Astrocyte (in vitro differentiated cells and primary cell): Measurements from ENCODE around the gene ELMOD3. TPM values are rescaled to one million over a fixed set of nuclear protein-coding genes. Genes with fewer than 3 reads are reported as not detected.

Experiments
- DNase-seq: peaks from one replicate; pipeline ENCODE4 v3.0.0-alpha.2; 2010; ENCODE audit warnings: low read depth
- FAIRE-seq: peaks from 2 replicates; lab custom pipeline; 2011; peaks lifted over from hg19 to GRCh38; lab: Jason Lieb, UNC
- H2AFZ ChIP-seq: 2 replicates; pipeline ENCODE4 v1.6.0; 2012; ENCODE audit warnings: low read depth, low read length, inconsistent platforms
- H3K27ac ChIP-seq: 2 replicates; pipeline ENCODE4 v1.5.1; 2011; ENCODE audit warnings: low read depth, low read length, inconsistent platforms
- H3K27me3 ChIP-seq: 2 replicates; pipeline ENCODE4 v1.6.0; 2011; ENCODE audit warnings: low read length, inconsistent platforms; ENCODE audit not compliant: insufficient read depth
- H3K36me3 ChIP-seq: 2 replicates; pipeline ENCODE4 v1.5.1; 2011; ENCODE audit warnings: low read length, inconsistent platforms; ENCODE audit not compliant: insufficient read depth
- H3K4me1 ChIP-seq: 2 replicates; pipeline ENCODE4 v1.5.1; 2011; ENCODE audit warnings: low read length, inconsistent platforms; ENCODE audit not compliant: insufficient read depth
- H3K4me2 ChIP-seq: 2 replicates; pipeline ENCODE4 v1.6.0; 2012; ENCODE audit warnings: low read length, inconsistent platforms
- H3K4me3 ChIP-seq: 2 replicates; pipeline ENCODE4 v1.5.1; 2011; ENCODE audit warnings: low read depth, mild to moderate bottlenecking, low read length, inconsistent platforms; ENCODE audit not compliant: insufficient read depth
- H3K79me2 ChIP-seq: 2 replicates; pipeline ENCODE4 v1.6.0; 2012; ENCODE audit warnings: mild to moderate bottlenecking, low read length, inconsistent platforms; ENCODE audit not compliant: insufficient read depth
- H3K9ac ChIP-seq: 2 replicates; pipeline ENCODE4 v1.6.0; 2012; ENCODE audit warnings: mild to moderate bottlenecking, low read length, inconsistent platforms
- H3K9me3 ChIP-seq: 2 replicates; pipeline ENCODE4 v1.5.1; 2012; ENCODE audit warnings: low read depth, mild to moderate bottlenecking, low read length, inconsistent platforms; ENCODE audit not compliant: insufficient read depth
- H4K20me1 ChIP-seq: 2 replicates; pipeline ENCODE4 v1.6.0; 2012; ENCODE audit warnings: low read length, inconsistent platforms; ENCODE audit not compliant: insufficient read depth
- H3K27ac Mint-ChIP-seq: one replicate; pipeline ENCODE4 v1.8.0; 2021; ENCODE audit warnings: mild to moderate bottlenecking, mixed read lengths; ENCODE audit not compliant: unreplicated experiment
- H3K27me3 Mint-ChIP-seq: one replicate; pipeline ENCODE4 v1.8.0; 2021; ENCODE audit warnings: low read depth, mixed read lengths; ENCODE audit not compliant: unreplicated experiment
- H3K36me3 Mint-ChIP-seq: one replicate; pipeline ENCODE4 v1.8.0; 2021; ENCODE audit warnings: low read depth, mixed read lengths; ENCODE audit not compliant: unreplicated experiment
- H3K4me1 Mint-ChIP-seq: one replicate; pipeline ENCODE4 v1.8.0; 2021; ENCODE audit warnings: low read depth, mixed read lengths; ENCODE audit not compliant: unreplicated experiment
- H3K4me3 Mint-ChIP-seq: one replicate; pipeline ENCODE4 v1.8.0; 2021; ENCODE audit warnings: mild to moderate bottlenecking, moderate library complexity, mixed read lengths; ENCODE audit not compliant: unreplicated experiment
- H3K9me3 Mint-ChIP-seq: one replicate; pipeline ENCODE4 v1.8.0; 2021; ENCODE audit warnings: mild to moderate bottlenecking, mixed read lengths; ENCODE audit not compliant: unreplicated experiment
- CTCF ChIP-seq: IDR thresholded peaks from 2 replicates; pipeline ENCODE4 v1.5.1; 2011; ENCODE audit warnings: low read depth, mild to moderate bottlenecking, inconsistent platforms, low read length, moderate library complexity; ENCODE audit not compliant: insufficient read depth
- EZH2 ChIP-seq: IDR thresholded peaks from 2 replicates; pipeline ENCODE4 v1.6.1; 2012; ENCODE audit warnings: mild to moderate bottlenecking, low read length, inconsistent platforms; ENCODE audit not compliant: insufficient read depth
- total RNA-seq: library from RNA; stranded (reverse); gene quantifications from 2 replicates; pipeline ENCODE4 v1.2.1, GENCODE V29; 2021

Gene ELMOD3
- total RNA-seq, 1 donor from 2014 or later: 11.7 TPM

- Mint-ChIP-seq H3K4me3 (no peak overlapping the region), H3K27ac (no peak overlapping the region), H3K4me1 (no peaks in the 10 kb centered on the region), H3K27me3 (no peaks in the 10 kb centered on the region), H3K9me3 (peaks cover 1% of the 10 kb centered on the region), H3K36me3 (peaks cover 25% of the 10 kb centered on the region)
- Histone ChIP-seq H3K9ac (no peak overlapping the region), H3K9me3 (no peaks in the 10 kb centered on the region), H3K27me3 (no peaks in the 10 kb centered on the region), H3K79me2 (no peaks in the 10 kb centered on the region), H3K4me3 (no peak overlapping the region), H3K4me2 (no peak overlapping the region), H4K20me1 (no peaks in the 10 kb centered on the region), H3K4me1 (no peaks in the 10 kb centered on the region), H3K36me3 (peaks cover 3% of the 10 kb centered on the region), H2AFZ (no peak overlapping the region), H3K27ac (no peak overlapping the region)
- DNase-seq (no peak), FAIRE-seq (no peak)
- TF ChIP-seq EZH2 (no peak), CTCF (no peak)
Observed at GRCh38 chr2:85367180-85367579, 12.6 kb downstream of the ELMOD3 start.

GRCh38 chr2:85368921-85369320 lies 14.4 kb downstream of the ELMOD3 start:
- Mint-ChIP-seq H3K4me1 (no peaks in the 10 kb centered on the region), H3K4me3 (no peak overlapping the region), H3K36me3 (peaks cover 23% of the 10 kb centered on the region), H3K9me3 (peaks cover 2% of the 10 kb centered on the region), H3K27me3 (no peaks in the 10 kb centered on the region), H3K27ac (no peak overlapping the region)
- DNase-seq: no peak
- no peaks in the 10 kb centered on the region for H3K9me3 ChIP-seq
- H3K4me3 ChIP-seq: no peak overlapping the region
- no peaks in the 10 kb centered on the region for H4K20me1 ChIP-seq
- no peaks in the 10 kb centered on the region for H3K36me3 ChIP-seq
- no peaks in the 10 kb centered on the region for H3K4me1 ChIP-seq
- H3K9ac ChIP-seq: no peak overlapping the region
- H3K79me2 ChIP-seq: no peaks in the 10 kb centered on the region
- FAIRE-seq: no peak
- no peak overlapping the region for H2AFZ ChIP-seq
- TF ChIP-seq CTCF (no peak), EZH2 (no peak)
- H3K4me2 ChIP-seq: no peak overlapping the region
- H3K27me3 ChIP-seq: no peaks in the 10 kb centered on the region
- no peak overlapping the region for H3K27ac ChIP-seq

GRCh38 chr2:85369500-85369899 lies 14.9 kb downstream of the ELMOD3 start:
- no peak overlapping the region for H3K4me3 ChIP-seq
- FAIRE-seq (no peak), DNase-seq (no peak)
- no peaks in the 10 kb centered on the region for H3K27me3 ChIP-seq
- H3K36me3 ChIP-seq: no peaks in the 10 kb centered on the region
- H2AFZ ChIP-seq: no peak overlapping the region
- H4K20me1 ChIP-seq: no peaks in the 10 kb centered on the region
- Mint-ChIP-seq H3K27me3 (no peaks in the 10 kb centered on the region), H3K4me3 (no peak overlapping the region), H3K36me3 (peaks cover 25% of the 10 kb centered on the region), H3K27ac (no peak overlapping the region), H3K9me3 (peaks cover 2% of the 10 kb centered on the region), H3K4me1 (no peaks in the 10 kb centered on the region)
- no peaks in the 10 kb centered on the region for H3K79me2 ChIP-seq
- no peak overlapping the region for H3K9ac ChIP-seq
- TF ChIP-seq EZH2: no peak
- TF ChIP-seq CTCF: no peak
- no peak overlapping the region for H3K27ac ChIP-seq
- no peaks in the 10 kb centered on the region for H3K4me1 ChIP-seq
- H3K4me2 ChIP-seq: no peak overlapping the region
- H3K9me3 ChIP-seq: no peaks in the 10 kb centered on the region
